Neural cell (in vitro differentiated cells): Measurements from ENCODE around the gene SGF29. TPM values are rescaled to one million over a fixed set of nuclear protein-coding genes. Genes with fewer than 3 reads are reported as not detected.
"Not testable (repeated sequence)": the region's sequence is repeated elsewhere in the genome, so short reads cannot be mapped to it uniquely, and the experiment has no call there.

Experiments used
- H2AFZ ChIP-seq: fragments of 200-600, 300-800 bp; sonication (generic), shearing (Covaris generic); 2 replicates; pipeline ENCODE4 v1.6.0; 2014; ENCODE audit warnings: low read depth, mild to moderate bottlenecking, antibody characterized with exemption, low read length, moderate library complexity
- H3F3A ChIP-seq: fragments of 200-600 bp; shearing (Covaris generic); 2 replicates; pipeline ENCODE4 v1.6.1; 2016; ENCODE audit warnings: mild to moderate bottlenecking, moderate library complexity, mixed read lengths, antibody characterized with exemption, low read length; ENCODE audit not compliant: insufficient read depth, poor library complexity, severe bottlenecking
- H3K27ac ChIP-seq: fragments of 200-600, 300-800 bp; sonication (generic), shearing (Covaris generic); 2 replicates; pipeline ENCODE4 v1.5.1; 2014; ENCODE audit warnings: mild to moderate bottlenecking, low read length, moderate library complexity
- H3K27me3 ChIP-seq: fragments of 300-800, 200-600 bp; sonication (generic), shearing (Covaris generic); 2 replicates; pipeline ENCODE4 v1.6.0; 2014; ENCODE audit warnings: mild to moderate bottlenecking, low read depth, low read length, moderate library complexity; ENCODE audit not compliant: insufficient read depth
- H3K36me3 ChIP-seq: fragments of 300-800, 200-600 bp; sonication (generic), shearing (Covaris generic); 2 replicates; pipeline ENCODE4 v1.5.1; 2014; ENCODE audit warnings: mild to moderate bottlenecking, antibody characterized with exemption, low read length, moderate library complexity; ENCODE audit not compliant: insufficient read depth
- H3K4me2 ChIP-seq: fragments of 300-800, 200-600 bp; sonication (generic), shearing (Covaris generic); 2 replicates; pipeline ENCODE4 v1.6.0; 2014; ENCODE audit warnings: mild to moderate bottlenecking, low read length
- H3K4me3 ChIP-seq: fragments of 300-800, 200-600 bp; sonication (generic), shearing (Covaris generic); 2 replicates; pipeline ENCODE4 v1.5.1; 2014; ENCODE audit warnings: mild to moderate bottlenecking, low read length, moderate library complexity
- H3K79me2 ChIP-seq: fragments of 200-600 bp; shearing (Covaris generic); replicated peaks from 2 replicates; pipeline ENCODE4 v1.6.0; 2014; ENCODE audit warnings: mild to moderate bottlenecking, low read length, moderate library complexity; ENCODE audit not compliant: insufficient read depth
- H3K9ac ChIP-seq: fragments of 300-800, 200-600 bp; sonication (generic), shearing (Covaris generic); 2 replicates; pipeline ENCODE4 v1.6.1; 2016; ENCODE audit warnings: mild to moderate bottlenecking, low read length, mixed read lengths
- H3K9me2 ChIP-seq: fragments of 200-600 bp; shearing (Covaris generic); 2 replicates; pipeline ENCODE4 v1.6.1; 2016; ENCODE audit warnings: mild to moderate bottlenecking, low read length, mixed read lengths; ENCODE audit not compliant: insufficient read depth
- H3K9me3 ChIP-seq: fragments of 200-600, 300-800 bp; sonication (generic), shearing (Covaris generic); 2 replicates; pipeline ENCODE4 v1.6.1; 2016; ENCODE audit warnings: mild to moderate bottlenecking, mixed run types, low read length, moderate library complexity, mixed read lengths
- H4K20me1 ChIP-seq: fragments of 200-600 bp; shearing (Covaris generic); 2 replicates; pipeline ENCODE4 v1.6.1; 2016; ENCODE audit warnings: mild to moderate bottlenecking, mixed run types; ENCODE audit not compliant: insufficient read depth
- EZH2 ChIP-seq: fragments of 200-600, 300-800 bp; shearing (Covaris generic), sonication (generic); IDR thresholded peaks from 2 replicates; pipeline ENCODE4 v1.6.1; 2014; ENCODE audit warnings: antibody characterized with exemption, low read length, borderline replicate concordance, mild to moderate bottlenecking; ENCODE audit not compliant: insufficient read depth, poor library complexity, severe bottlenecking
- MXI1 ChIP-seq: fragments of 450-650 bp; conservative IDR thresholded peaks from 2 replicates; pipeline ENCODE4 v1.6.1; 2014; ENCODE audit warnings: antibody characterized with exemption, mild to moderate bottlenecking; ENCODE audit not compliant: poor library complexity, severe bottlenecking
- POLR2AphosphoS5 ChIP-seq: IDR thresholded peaks from 2 replicates; pipeline ENCODE4 v1.6.1; 2012
- RAD21 ChIP-seq: fragments of 450-650 bp; conservative IDR thresholded peaks from 2 replicates; pipeline ENCODE4 v1.6.1; 2014; ENCODE audit warnings: antibody characterized with exemption, mild to moderate bottlenecking, moderate library complexity
- REST ChIP-seq: IDR thresholded peaks from 2 replicates; pipeline ENCODE4 v1.6.1; 2012; ENCODE audit warnings: borderline replicate concordance
- SMC3 ChIP-seq: fragments of 450-650 bp; conservative IDR thresholded peaks from 2 replicates; pipeline ENCODE4 v1.6.1; 2014; ENCODE audit warnings: antibody characterized with exemption, mild to moderate bottlenecking, moderate library complexity; ENCODE audit not compliant: poor library complexity
- TAF1 ChIP-seq: IDR thresholded peaks from 2 replicates; pipeline ENCODE4 v1.6.1; 2012; ENCODE audit warnings: low read depth
- polyA plus RNA-seq: library from polyadenylated mRNA; depleted of rRNA; stranded (reverse); fragments of >200 nt; gene quantifications from 2 replicates; pipeline ENCODE4 v1.2.3, GENCODE V29; 2014
- TF ChIP-seq, protein P1 (sequence below): fragments of 450-650 bp; IDR thresholded peaks from 2 replicates; pipeline ENCODE4 v1.5.1; 2014; ENCODE audit warnings: antibody characterized with exemption, mild to moderate bottlenecking, moderate library complexity; ENCODE audit not compliant: poor library complexity, severe bottlenecking

Gene SGF29
- polyA plus RNA-seq, 1 donor from 2014 or later, result 32.8 TPM

DNA sequence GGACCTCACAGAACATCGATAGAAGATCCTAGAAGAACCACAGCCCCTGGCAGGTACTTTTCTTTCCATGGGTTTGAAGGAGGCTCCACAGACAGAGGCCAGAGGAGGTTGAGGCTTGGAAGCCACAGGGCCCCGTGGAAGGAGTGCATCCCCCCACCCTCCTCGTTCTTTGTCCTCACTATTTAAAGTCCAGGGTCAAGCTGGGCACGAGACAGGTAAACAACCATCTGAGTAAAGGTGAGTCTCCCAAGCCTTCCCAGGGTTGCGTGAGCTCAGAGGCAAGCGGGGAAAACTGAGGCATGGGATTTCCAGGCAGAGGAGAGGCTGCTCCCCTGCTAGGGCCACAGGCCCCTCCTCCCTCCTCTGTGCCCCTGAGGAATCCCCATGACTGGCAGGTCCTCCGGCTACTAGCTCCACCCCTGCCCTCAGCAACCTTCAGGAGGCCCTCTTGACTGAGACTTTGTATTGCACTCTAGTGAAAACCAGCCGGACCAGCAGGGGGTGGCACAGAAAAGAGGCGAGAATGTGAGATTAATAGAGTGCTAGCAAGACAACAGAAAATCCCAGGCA is 44.1 kb downstream of the SGF29 start:
- no peaks in the 10 kb centered on the region for H3K36me3 ChIP-seq
- no peak overlapping the region for H2AFZ ChIP-seq
- no peak overlapping the region for H3K4me2 ChIP-seq
- no peaks in the 10 kb centered on the region for H3K27me3 ChIP-seq
- H3K9ac ChIP-seq, result no peak overlapping the region
- H3F3A ChIP-seq, result no peaks in the 10 kb centered on the region
- H3K27ac ChIP-seq, result no peak overlapping the region
- H3K79me2 ChIP-seq, result no peaks in the 10 kb centered on the region
- no peaks in the 10 kb centered on the region for H3K9me3 ChIP-seq
- TF ChIP-seq POLR2AphosphoS5, result no peak
- no peak for TF ChIP-seq REST
- no peak for TF ChIP-seq SMC3
- TF ChIP-seq, protein P1, sequence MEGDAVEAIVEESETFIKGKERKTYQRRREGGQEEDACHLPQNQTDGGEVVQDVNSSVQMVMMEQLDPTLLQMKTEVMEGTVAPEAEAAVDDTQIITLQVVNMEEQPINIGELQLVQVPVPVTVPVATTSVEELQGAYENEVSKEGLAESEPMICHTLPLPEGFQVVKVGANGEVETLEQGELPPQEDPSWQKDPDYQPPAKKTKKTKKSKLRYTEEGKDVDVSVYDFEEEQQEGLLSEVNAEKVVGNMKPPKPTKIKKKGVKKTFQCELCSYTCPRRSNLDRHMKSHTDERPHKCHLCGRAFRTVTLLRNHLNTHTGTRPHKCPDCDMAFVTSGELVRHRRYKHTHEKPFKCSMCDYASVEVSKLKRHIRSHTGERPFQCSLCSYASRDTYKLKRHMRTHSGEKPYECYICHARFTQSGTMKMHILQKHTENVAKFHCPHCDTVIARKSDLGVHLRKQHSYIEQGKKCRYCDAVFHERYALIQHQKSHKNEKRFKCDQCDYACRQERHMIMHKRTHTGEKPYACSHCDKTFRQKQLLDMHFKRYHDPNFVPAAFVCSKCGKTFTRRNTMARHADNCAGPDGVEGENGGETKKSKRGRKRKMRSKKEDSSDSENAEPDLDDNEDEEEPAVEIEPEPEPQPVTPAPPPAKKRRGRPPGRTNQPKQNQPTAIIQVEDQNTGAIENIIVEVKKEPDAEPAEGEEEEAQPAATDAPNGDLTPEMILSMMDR, result no peak
- TF ChIP-seq MXI1, result no peak
- no peak for TF ChIP-seq EZH2
- TF ChIP-seq TAF1, result no peak
- TF ChIP-seq RAD21, result no peak
- no peak overlapping the region for H3K4me3 ChIP-seq
- no peaks in the 10 kb centered on the region for H4K20me1 ChIP-seq
- H3K9me2 ChIP-seq, result no peaks in the 10 kb centered on the region

GRCh38 chr16:28599377-28600285 is 45.9 kb downstream of the SGF29 start:
- not testable (repeated sequence) for H3K27ac ChIP-seq, H3F3A ChIP-seq, H3K4me3 ChIP-seq, H3K9ac ChIP-seq, H4K20me1 ChIP-seq, H3K9me3 ChIP-seq, H3K36me3 ChIP-seq, H3K27me3 ChIP-seq, H3K79me2 ChIP-seq, H3K9me2 ChIP-seq, H3K4me2 ChIP-seq, H2AFZ ChIP-seq

DNA sequence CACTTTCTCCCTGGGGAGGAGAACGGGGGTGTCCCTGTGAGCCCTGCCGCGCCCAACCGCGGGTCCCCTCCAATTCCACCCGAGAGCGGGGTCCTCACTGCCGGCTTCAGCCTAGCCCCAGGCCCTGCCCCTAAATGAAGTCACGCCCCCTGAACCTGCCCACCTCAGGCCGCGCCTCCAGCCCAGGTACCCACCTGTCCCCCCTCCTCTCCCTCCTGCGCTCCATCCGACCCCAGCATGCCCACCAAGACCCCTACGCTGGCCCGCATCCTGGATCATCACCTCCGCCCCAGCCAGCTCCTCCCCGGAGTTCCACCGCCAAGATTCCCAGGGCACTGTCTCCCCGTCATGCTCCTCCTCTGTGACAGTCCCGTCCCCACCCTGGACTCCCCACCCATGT is 47.2 kb downstream of the SGF29 start:
- H3K4me3 ChIP-seq, H3K9ac ChIP-seq: not testable (repeated sequence)

DNA sequence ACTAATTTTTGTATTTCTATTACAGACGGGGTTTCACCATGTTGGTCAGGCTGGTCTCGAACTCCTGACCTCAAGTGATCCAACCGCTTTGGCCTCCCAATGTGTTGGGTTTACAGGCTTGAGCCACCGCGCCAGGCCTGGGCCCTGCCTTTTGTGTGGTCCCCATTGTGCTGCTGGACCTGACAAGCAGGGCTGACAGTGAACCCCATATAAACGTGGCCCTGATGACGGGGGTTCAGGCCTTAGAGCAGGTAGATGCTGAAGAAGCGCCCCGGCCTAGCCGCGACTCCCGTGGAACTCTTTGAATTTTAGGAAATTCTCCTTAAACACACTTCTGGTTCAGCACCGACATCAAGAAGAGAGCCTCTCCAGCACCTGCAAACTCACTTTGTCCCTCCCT is 47.9 kb downstream of the SGF29 start:
- not testable (repeated sequence) for H3K4me3 ChIP-seq, H3K9me2 ChIP-seq, H3K9me3 ChIP-seq, H3K27ac ChIP-seq, H2AFZ ChIP-seq, H3K79me2 ChIP-seq, H4K20me1 ChIP-seq, H3K4me2 ChIP-seq, H3K27me3 ChIP-seq, H3F3A ChIP-seq, H3K9ac ChIP-seq, H3K36me3 ChIP-seq

More for the DNA sequence above, 47.2 kb downstream of the SGF29 start:
- not testable (repeated sequence) for H3F3A ChIP-seq, H4K20me1 ChIP-seq, H2AFZ ChIP-seq, H3K79me2 ChIP-seq, H3K27me3 ChIP-seq, H3K9me3 ChIP-seq, H3K9me2 ChIP-seq, H3K36me3 ChIP-seq, H3K4me2 ChIP-seq, H3K27ac ChIP-seq

- not testable (repeated sequence) for H3K27ac ChIP-seq, H3K36me3 ChIP-seq, H3K9me2 ChIP-seq, H3K27me3 ChIP-seq, H3K9ac ChIP-seq, H3K4me3 ChIP-seq, H3K79me2 ChIP-seq, H3K4me2 ChIP-seq, H3K9me3 ChIP-seq, H4K20me1 ChIP-seq, H3F3A ChIP-seq, H2AFZ ChIP-seq
Measured at GRCh38 chr16:28602062-28602461, 48.3 kb downstream of the SGF29 start.
